Lung (tissue), 12 donors: Measurements from ENCODE around the gene TAF4. TPM values are rescaled to one million over a fixed set of nuclear protein-coding genes. Genes with fewer than 3 reads are reported as not detected.

Experiments used
- ATAC-seq: fragments of 200-7000 bp; cut with Tn5 transposase; one replicate; pipeline ENCODE4 v1.9.1; 2020; ENCODE audit warnings: moderate number of reproducible peaks; ENCODE audit not compliant: insufficient read depth, low FRiP score
- DNase-seq, 3 donors: peaks; one replicate each; pipeline ENCODE4 v3.0.0-alpha.2; 2013 to 2017
- H3K27ac ChIP-seq, 2 donors: one replicate each; pipeline ENCODE4 v1.5.1; 2013; ENCODE audit warnings: mild to moderate bottlenecking in 2 of 2, moderate library complexity in 2 of 2, control low read depth in 1 of 2, inconsistent platforms in 1 of 2, low read depth in 1 of 2, low read length in 1 of 2
- H3K27me3 ChIP-seq, 3 donors: one replicate each; pipeline ENCODE4 v1.5.1; 2013; ENCODE audit warnings: low read length in 2 of 3; ENCODE audit not compliant: control insufficient read depth in 3 of 3, insufficient read depth in 3 of 3
- H3K36me3 ChIP-seq, 4 donors: one replicate each; pipeline ENCODE4 v1.5.1; 2013; ENCODE audit warnings: low read length in 4 of 4, mild to moderate bottlenecking in 1 of 4, moderate library complexity in 1 of 4; ENCODE audit not compliant: control insufficient read depth in 4 of 4, insufficient read depth in 4 of 4
- H3K4me1 ChIP-seq, 5 donors: one replicate each; pipeline ENCODE4 v1.5.1; 2013; ENCODE audit warnings: low read length in 5 of 5, mild to moderate bottlenecking in 2 of 5, moderate library complexity in 1 of 5; ENCODE audit not compliant: control insufficient read depth in 5 of 5, insufficient read depth in 5 of 5
- H3K4me3 ChIP-seq: one replicate; pipeline ENCODE4 v1.5.1; 2013; ENCODE audit warnings: mild to moderate bottlenecking, control low read depth, moderate library complexity
- H3K9ac ChIP-seq, 2 donors: one replicate each; pipeline ENCODE4 v1.5.1; 2013; ENCODE audit warnings: low read length in 2 of 2, control low read depth in 1 of 2; ENCODE audit not compliant: insufficient read depth in 1 of 2
- H3K9me3 ChIP-seq, 4 donors: one replicate each; pipeline ENCODE4 v1.5.1; 2013; ENCODE audit warnings: low read length in 3 of 4, mild to moderate bottlenecking in 1 of 4, moderate library complexity in 1 of 4; ENCODE audit not compliant: control insufficient read depth in 4 of 4, insufficient read depth in 3 of 4
- WGBS, 2 donors: extraction: QIAGEN DNeasy Blood & Tissue Kit; methylation state at CpG; one replicate each; pipeline ENCODE4 v1.1.7; 2013; 5-methylcytosine and 5-hydroxymethylcytosine counted together
- polyA plus RNA-seq, 2 donors: library from polyadenylated mRNA; stranded (reverse); fragments of 200-250 nt; gene quantifications; one replicate each; pipeline ENCODE4 v1.2.1, GENCODE V29; 2013
- total RNA-seq, 2 donors: library from RNA; depleted of rRNA in 1 of 2; stranded (reverse); fragments of >200 nt in 1 of 2; gene quantifications; one replicate each; pipeline ENCODE4 v1.2.1, GENCODE V29; 2014 to 2021
- TF ChIP-seq, protein P1 (sequence below): IDR thresholded peaks from 2 replicates; pipeline ENCODE4 v1.5.1; 2012; ENCODE audit warnings: mild to moderate bottlenecking; ENCODE audit errors: control extremely low read depth, extremely low read depth
- donor health status: control.
- donor health status: control.
- donor health status: Bipolar disorder and iron deficiency.
- donor health status: healthy.
- donor health status: DM: yes; HTN: yes; CAD: no.

TAF4 gene
- total and polyA plus RNA-seq, 4 donors = 5.4 to 20.3 (median 10.9) TPM

DNA sequence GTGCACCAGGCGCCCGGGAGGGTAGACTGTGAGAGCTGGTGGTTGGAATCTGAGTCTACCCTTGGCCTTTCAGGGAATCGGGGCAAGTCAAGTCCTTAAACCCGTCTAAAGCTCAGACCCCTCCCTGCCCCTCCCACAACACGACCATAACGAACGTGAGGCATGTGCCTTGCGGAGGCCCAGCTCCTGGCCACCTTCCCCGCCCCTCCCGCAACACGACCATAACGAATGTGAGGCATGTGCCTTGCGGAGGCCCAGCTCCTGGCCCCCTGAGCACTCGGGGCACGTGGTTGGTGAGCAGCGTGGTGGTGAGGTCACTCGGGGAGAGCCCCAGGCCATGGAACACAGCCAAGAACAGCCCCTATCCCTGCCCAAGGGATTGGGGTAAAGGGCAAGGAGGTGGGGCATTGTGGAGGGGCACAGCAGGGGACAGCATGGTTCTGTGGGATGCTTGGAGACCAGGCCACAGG lies 132.2 kb downstream of the TAF4 start:
- H3K27me3 ChIP-seq = peaks cover 0 to 7% (median 0%) of the 10 kb centered on the region in 3 donors
- no peak for ATAC-seq
- H3K36me3 ChIP-seq = peaks cover 0 to 6% (median 1%) of the 10 kb centered on the region in 4 donors
- TF ChIP-seq, protein P1, sequence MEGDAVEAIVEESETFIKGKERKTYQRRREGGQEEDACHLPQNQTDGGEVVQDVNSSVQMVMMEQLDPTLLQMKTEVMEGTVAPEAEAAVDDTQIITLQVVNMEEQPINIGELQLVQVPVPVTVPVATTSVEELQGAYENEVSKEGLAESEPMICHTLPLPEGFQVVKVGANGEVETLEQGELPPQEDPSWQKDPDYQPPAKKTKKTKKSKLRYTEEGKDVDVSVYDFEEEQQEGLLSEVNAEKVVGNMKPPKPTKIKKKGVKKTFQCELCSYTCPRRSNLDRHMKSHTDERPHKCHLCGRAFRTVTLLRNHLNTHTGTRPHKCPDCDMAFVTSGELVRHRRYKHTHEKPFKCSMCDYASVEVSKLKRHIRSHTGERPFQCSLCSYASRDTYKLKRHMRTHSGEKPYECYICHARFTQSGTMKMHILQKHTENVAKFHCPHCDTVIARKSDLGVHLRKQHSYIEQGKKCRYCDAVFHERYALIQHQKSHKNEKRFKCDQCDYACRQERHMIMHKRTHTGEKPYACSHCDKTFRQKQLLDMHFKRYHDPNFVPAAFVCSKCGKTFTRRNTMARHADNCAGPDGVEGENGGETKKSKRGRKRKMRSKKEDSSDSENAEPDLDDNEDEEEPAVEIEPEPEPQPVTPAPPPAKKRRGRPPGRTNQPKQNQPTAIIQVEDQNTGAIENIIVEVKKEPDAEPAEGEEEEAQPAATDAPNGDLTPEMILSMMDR = no peak
- DNase-seq = no peak
- WGBS, 2 donors = 60 to 77% methylated on average over 17 of the region's 17 CpGs
- no peak overlapping the region for H3K9ac ChIP-seq
- H3K27ac ChIP-seq = no peak overlapping the region
- H3K9me3 ChIP-seq = peaks cover 0 to 13% (median 0%) of the 10 kb centered on the region in 4 donors
- H3K4me1 ChIP-seq = no peaks in the 10 kb centered on the region
- H3K4me3 ChIP-seq = no peak overlapping the region

DNA sequence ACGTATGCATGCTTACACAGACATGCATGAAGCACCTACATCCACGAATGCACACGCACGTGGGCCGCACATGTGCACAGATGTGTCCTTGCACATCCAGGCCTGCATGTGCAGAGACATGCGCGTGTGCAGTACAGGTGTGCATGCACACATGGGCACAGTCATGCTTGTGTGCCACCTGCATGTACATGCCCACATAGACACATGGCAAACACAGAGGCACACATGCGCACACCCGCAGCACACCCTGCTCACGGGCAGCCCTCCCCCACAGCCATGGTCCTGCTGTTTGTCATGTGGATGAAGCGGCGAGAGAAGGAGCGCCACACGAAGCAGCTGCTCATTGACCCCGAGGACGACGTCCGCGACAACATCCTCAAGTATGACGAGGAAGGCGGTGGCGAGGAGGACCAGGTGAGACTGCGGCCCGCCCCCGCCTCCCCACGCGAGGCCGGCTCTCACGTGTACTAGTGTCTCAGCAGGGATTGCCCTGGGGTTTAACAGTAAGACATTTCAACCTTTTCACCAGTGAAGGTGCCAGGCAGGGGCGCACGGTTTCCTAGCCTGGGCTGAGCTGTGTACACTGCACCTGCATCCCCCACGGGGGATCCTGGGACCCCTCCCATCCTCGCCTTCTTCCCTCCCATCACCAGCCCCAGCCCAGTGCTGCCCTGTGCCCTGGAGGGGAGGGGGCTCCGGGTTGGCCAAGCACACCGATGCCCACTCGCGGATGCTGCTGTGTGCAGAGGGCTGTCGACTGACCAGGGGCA lies 132.8 kb downstream of the TAF4 start:
- peaks cover 0 to 13% (median 0%) of the 10 kb centered on the region in 4 donors for H3K9me3 ChIP-seq
- peaks cover 0 to 6% (median 1%) of the 10 kb centered on the region in 4 donors for H3K36me3 ChIP-seq
- WGBS, 2 donors = 84 to 93% methylated on average over 38 of the region's 38 CpGs
- no peaks in the 10 kb centered on the region for H3K4me1 ChIP-seq
- no peak overlapping the region for H3K4me3 ChIP-seq
- ATAC-seq (no peak), DNase-seq (no peak)
- TF ChIP-seq, protein P1 = no peak
- H3K27ac ChIP-seq = no peak overlapping the region
- H3K27me3 ChIP-seq = peaks cover 0 to 7% (median 0%) of the 10 kb centered on the region in 3 donors
- no peak overlapping the region for H3K9ac ChIP-seq

DNA sequence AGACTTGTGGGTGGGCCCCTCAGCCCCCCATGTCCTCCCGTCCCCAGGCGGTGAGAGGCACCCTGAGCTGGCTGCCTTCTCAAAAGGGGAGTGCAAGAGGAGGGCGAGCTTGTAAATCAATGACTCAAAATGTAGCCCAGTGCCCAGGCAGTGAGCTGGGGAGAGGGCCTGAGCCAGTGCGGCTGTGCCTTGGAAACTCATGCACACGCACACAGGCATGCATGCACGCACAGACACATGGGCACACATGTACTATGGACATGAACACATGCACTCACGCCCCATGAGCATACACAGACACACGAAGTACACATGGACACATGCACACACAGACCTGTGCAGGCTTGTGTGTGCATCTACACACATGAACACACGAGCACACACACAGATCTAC lies 133.5 kb downstream of the TAF4 start:
- peaks cover 0 to 16% (median 0%) of the 10 kb centered on the region in 4 donors for H3K9me3 ChIP-seq
- 86 to 92% methylated on average over 9 of the region's 9 CpGs for WGBS, 2 donors
- ATAC-seq = no peak
- TF ChIP-seq, protein P1 = no peak
- H3K4me1 ChIP-seq = no peaks in the 10 kb centered on the region
- H3K4me3 ChIP-seq = no peak overlapping the region
- no peak overlapping the region for H3K27ac ChIP-seq
- peaks cover 0 to 7% (median 0%) of the 10 kb centered on the region in 3 donors for H3K27me3 ChIP-seq
- DNase-seq = no peak
- H3K9ac ChIP-seq = no peak overlapping the region
- H3K36me3 ChIP-seq = peaks cover 0 to 6% (median 1%) of the 10 kb centered on the region in 4 donors
